OCI-LY3 (cell line): ENCODE data around the gene COPS7A.

Experiments
- H2AFZ ChIP-seq: fragments of 200-600, 300-600 bp; shearing (Covaris generic); 2 replicates; pipeline ENCODE4 v1.6.0; 2014; ENCODE audit warnings: antibody characterized with exemption, low read depth, low read length
- H3K27ac ChIP-seq: fragments of 200-600, 300-600 bp; sonication (generic); 2 replicates; pipeline ENCODE4 v1.5.1; 2014; ENCODE audit warnings: mild to moderate bottlenecking, low read length, moderate library complexity, mixed read lengths
- H3K27me3 ChIP-seq: fragments of 200-600, 300-600 bp; sonication (generic); 2 replicates; pipeline ENCODE4 v1.6.1; 2014; ENCODE audit warnings: low read depth, low read length, mixed read lengths
- H3K36me3 ChIP-seq: fragments of 200-600, 300-600 bp; sonication (generic); replicated peaks from 2 replicates; pipeline ENCODE3; 2014; ENCODE audit warnings: low read depth, low read length, mixed read lengths
- H3K4me1 ChIP-seq: fragments of 300-600, 200-600 bp; sonication (generic); 2 replicates; pipeline ENCODE4 v1.6.1; 2014; ENCODE audit warnings: low read length, mixed read lengths
- H3K4me2 ChIP-seq: fragments of 200-600, 300-600 bp; sonication (generic); 2 replicates; pipeline ENCODE4 v1.6.1; 2014; ENCODE audit warnings: low read length, mixed read lengths
- H3K4me3 ChIP-seq: fragments of 300-600, 200-600 bp; sonication (generic); 2 replicates; pipeline ENCODE4 v1.5.1; 2014; ENCODE audit warnings: antibody characterized with exemption, mild to moderate bottlenecking, low read length, moderate library complexity
- H3K79me2 ChIP-seq: fragments of 300-600, 200-600 bp; shearing (Covaris generic); 2 replicates; pipeline ENCODE4 v1.6.1; 2014; ENCODE audit warnings: mild to moderate bottlenecking, low read length, mixed read lengths
- H3K9ac ChIP-seq: fragments of 300-600, 200-600 bp; shearing (Covaris generic); 2 replicates; pipeline ENCODE4 v1.6.0; 2014; ENCODE audit warnings: mild to moderate bottlenecking, low read length, moderate library complexity
- H3K9me3 ChIP-seq: fragments of 200-600, 300-600 bp; shearing (Covaris generic); 2 replicates; pipeline ENCODE4 v1.6.1; 2014; ENCODE audit warnings: low read length, mixed read lengths; ENCODE audit not compliant: insufficient read depth
- H4K20me1 ChIP-seq: fragments of 200-600, 300-600 bp; sonication (generic); 2 replicates; pipeline ENCODE4 v1.6.1; 2016; ENCODE audit warnings: low read length, mixed read lengths; ENCODE audit not compliant: insufficient read depth
- EZH2phosphoT487 ChIP-seq: fragments of 200-600 bp; shearing (Covaris generic); IDR thresholded peaks from 2 replicates; pipeline ENCODE4 v1.6.1; 2018; ENCODE audit warnings: antibody characterized with exemption, mixed run types, low read depth
- TF ChIP-seq, protein P1 (sequence below): fragments of 200-600, 300-600 bp; sonication (generic); IDR thresholded peaks from 2 replicates; pipeline ENCODE4 v1.5.1; 2014; ENCODE audit warnings: antibody characterized with exemption, low read length, low read depth

COPS7A gene

DNA sequence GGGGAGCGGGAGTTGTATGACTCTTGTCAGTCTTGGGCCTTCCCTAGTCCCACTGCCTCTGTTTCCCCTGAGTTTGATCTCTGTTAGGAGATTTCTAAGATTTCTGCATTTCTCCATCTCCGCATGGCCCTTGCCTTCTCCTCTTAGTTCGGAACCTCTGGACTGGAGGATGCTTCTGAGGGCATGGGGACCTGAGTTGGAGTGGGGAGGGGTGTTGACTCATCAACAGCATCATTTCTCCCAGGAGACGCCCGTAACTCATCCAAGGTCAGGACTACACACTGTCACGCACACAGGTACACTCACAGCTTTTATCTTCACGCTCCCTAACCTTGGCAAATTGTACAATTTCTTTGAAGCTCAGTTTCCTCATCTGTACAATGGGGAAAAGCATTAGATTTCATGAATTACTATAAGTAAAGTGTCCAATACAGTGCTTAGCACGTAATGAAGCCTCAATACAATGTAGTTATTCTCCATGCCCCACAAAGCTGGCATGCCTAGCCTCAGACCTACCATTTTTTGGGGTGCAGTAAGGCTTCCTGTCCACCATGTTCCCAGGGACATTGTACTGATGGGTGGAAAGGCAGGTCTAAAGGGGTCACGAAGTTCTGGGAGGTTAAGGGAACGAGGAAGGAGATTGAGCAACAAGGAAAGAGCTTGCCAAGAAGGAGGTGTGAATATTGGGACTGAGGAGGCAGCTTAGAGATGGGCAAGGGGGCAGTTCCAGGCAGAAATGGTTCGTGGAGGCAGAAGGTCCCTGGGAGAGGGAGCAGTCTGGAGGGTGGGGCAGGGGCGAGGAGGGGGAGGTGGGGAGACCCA lies 47.9 kb downstream of the COPS7A start:
- Histone ChIP-seq H3K9me3 (no peaks in the 10 kb centered on the region), H3K36me3 (no peaks in the 10 kb centered on the region), H3K27me3 (peaks cover 57% of the 10 kb centered on the region), H3K79me2 (no peaks in the 10 kb centered on the region), H2AFZ (no peak overlapping the region), H3K4me1 (peaks cover 49% of the 10 kb centered on the region), H3K9ac (no peak overlapping the region; the same call in 1 of the 2 replicates), H3K27ac (no peak overlapping the region), H3K4me3 (peak overlapping the region; percentile 64; the same call in 1 of the 2 replicates), H3K4me2 (peak overlapping the region; percentile 78), H4K20me1 (no peaks in the 10 kb centered on the region)
- no peak for TF ChIP-seq EZH2phosphoT487
- TF ChIP-seq, protein P1, sequence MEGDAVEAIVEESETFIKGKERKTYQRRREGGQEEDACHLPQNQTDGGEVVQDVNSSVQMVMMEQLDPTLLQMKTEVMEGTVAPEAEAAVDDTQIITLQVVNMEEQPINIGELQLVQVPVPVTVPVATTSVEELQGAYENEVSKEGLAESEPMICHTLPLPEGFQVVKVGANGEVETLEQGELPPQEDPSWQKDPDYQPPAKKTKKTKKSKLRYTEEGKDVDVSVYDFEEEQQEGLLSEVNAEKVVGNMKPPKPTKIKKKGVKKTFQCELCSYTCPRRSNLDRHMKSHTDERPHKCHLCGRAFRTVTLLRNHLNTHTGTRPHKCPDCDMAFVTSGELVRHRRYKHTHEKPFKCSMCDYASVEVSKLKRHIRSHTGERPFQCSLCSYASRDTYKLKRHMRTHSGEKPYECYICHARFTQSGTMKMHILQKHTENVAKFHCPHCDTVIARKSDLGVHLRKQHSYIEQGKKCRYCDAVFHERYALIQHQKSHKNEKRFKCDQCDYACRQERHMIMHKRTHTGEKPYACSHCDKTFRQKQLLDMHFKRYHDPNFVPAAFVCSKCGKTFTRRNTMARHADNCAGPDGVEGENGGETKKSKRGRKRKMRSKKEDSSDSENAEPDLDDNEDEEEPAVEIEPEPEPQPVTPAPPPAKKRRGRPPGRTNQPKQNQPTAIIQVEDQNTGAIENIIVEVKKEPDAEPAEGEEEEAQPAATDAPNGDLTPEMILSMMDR: no peak

DNA sequence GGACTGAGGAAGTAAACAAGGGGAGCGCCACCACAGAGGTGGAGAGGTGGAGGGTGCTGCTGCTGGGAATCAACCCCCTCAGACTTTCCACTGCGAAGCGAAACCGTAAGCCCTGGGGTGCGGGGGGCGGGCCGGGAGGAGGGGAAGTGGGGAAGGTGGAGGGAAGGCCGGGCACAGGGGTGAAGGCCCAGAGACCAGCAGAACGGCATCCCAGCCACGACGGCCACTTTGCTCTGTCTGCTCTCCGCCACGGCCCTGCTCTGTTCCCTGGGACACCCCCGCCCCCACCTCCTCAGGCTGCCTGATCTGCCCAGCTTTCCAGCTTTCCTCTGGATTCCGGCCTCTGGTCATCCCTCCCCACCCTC lies 48.5 kb downstream of the COPS7A start, which contains the start of gene LAG3:
LAG3 (plus strand) TSS at position 190 of the 365 bp plus-strand sequence. CDS start 333 bp downstream, outside the sequence.
- peak within 1 kb of the TSS; percentile 64 for H3K4me3 ChIP-seq
- no peaks in the 10 kb centered on the region for H3K79me2 ChIP-seq
- H3K4me1 ChIP-seq: peaks cover 47% of the 10 kb centered on the region
- H2AFZ ChIP-seq: 0 out of 2 replicates have a peak within 1 kb of the TSS, but pooled peaks have one; percentile 42
- H3K36me3 ChIP-seq: no peaks in the 10 kb centered on the region
- peak within 1 kb of the TSS; percentile 44 for H3K9ac ChIP-seq
- H3K27me3 ChIP-seq: peaks cover 57% of the 10 kb centered on the region
- H4K20me1 ChIP-seq: no peaks in the 10 kb centered on the region
- H3K9me3 ChIP-seq: no peaks in the 10 kb centered on the region
- no peak within 1 kb of the TSS for H3K27ac ChIP-seq
- H3K4me2 ChIP-seq: peak within 1 kb of the TSS; percentile 78
- TF ChIP-seq EZH2phosphoT487: no peak

DNA sequence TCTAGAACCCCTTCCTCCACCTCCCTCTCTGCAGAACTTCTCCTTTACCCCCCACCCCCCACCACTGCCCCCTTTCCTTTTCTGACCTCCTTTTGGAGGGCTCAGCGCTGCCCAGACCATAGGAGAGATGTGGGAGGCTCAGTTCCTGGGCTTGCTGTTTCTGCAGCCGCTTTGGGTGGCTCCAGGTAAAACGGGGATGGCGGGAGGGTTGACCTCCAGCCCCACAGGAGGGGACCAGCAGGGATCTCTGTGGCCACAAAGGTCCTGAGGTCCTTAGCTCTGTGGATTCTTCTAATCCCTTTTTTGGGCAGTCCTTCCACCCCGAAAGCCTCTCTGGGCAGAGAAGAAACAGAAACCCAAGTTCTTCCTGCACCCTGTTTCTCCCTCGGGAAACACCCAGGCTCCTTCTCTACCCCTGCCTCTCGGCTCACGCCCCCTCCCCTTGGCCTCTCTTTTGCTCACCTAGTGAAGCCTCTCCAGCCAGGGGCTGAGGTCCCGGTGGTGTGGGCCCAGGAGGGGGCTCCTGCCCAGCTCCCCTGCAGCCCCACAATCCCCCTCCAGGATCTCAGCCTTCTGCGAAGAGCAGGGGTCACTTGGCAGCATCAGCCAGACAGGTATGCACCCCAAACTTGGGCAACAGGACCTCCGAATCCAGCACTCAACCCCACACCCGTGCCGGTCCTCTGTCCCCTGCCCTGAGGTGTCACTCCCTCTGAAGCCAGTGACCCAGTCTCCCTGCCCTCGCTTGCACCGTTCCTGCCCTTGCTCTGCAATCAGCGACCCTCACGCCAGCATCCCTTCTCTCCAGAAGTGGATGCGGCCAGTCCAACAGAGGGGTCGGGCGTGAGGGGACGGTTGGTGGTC lies 49.1 kb downstream of the COPS7A start:
- Histone ChIP-seq H2AFZ (0 out of 2 replicates have a peak overlapping the region, but pooled peaks have one; percentile 42), H3K4me1 (peaks cover 50% of the 10 kb centered on the region), H4K20me1 (no peaks in the 10 kb centered on the region), H3K36me3 (no peaks in the 10 kb centered on the region), H3K9ac (peak overlapping the region; percentile 44), H3K9me3 (no peaks in the 10 kb centered on the region), H3K27ac (no peak overlapping the region), H3K4me2 (peak overlapping the region; percentile 78), H3K27me3 (peaks cover 57% of the 10 kb centered on the region), H3K79me2 (no peaks in the 10 kb centered on the region), H3K4me3 (peak overlapping the region; percentile 64)
- TF ChIP-seq, protein P1: no peak

DNA sequence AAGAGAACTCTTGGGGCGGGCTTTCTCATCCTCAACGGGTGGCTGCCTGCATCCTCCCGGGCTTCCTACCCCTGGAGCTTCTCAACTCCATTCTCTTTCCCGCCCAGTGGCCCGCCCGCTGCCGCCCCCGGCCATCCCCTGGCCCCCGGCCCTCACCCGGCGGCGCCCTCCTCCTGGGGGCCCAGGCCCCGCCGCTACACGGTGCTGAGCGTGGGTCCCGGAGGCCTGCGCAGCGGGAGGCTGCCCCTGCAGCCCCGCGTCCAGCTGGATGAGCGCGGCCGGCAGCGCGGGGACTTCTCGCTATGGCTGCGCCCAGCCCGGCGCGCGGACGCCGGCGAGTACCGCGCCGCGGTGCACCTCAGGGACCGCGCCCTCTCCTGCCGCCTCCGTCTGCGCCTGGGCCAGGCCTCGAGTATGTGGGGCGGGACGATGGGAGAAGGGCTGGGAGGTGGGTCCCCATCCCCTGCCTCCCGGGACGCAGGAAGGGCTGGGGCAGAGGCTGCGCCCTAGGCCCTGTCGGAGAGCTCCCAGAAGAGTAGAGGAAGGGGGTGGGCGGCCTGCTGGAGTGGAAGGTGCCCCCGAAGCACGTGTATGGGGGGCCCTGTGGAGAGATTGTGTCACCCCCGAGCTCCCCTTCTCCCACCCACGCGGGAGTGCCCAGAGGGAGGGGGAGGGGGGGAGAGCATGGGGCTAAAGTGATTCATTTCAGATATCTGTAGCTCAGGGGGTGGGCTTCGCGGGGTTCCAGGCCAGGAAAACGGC lies 49.9 kb downstream of the COPS7A start:
- Histone ChIP-seq H3K27me3 (peaks cover 51% of the 10 kb centered on the region), H3K4me1 (peaks cover 56% of the 10 kb centered on the region), H3K27ac (no peak overlapping the region), H4K20me1 (no peaks in the 10 kb centered on the region), H3K79me2 (no peaks in the 10 kb centered on the region), H3K4me3 (no peak overlapping the region), H3K9ac (no peak overlapping the region), H3K4me2 (no peak overlapping the region), H3K9me3 (no peaks in the 10 kb centered on the region), H2AFZ (no peak overlapping the region), H3K36me3 (no peaks in the 10 kb centered on the region)
- TF ChIP-seq EZH2phosphoT487: no peak
- TF ChIP-seq, protein P1: no peak
